PC-9 (cell line): ENCODE results near the gene OTX1. TPM values are rescaled to one million over a fixed set of nuclear protein-coding genes. Genes with fewer than 3 reads are reported as not detected.

ENCODE experiments used
- BruUV-seq: library from RNA; stranded (reverse); fragments of 400-500 nt; replicated peaks from 2 replicates; lab custom pipeline; 2021; lab: Mats Ljungman, UMichigan
- CTCF ChIA-PET: fragments of 300-600 bp; sonication (Branson Sonifier 250); formaldehyde crosslinking; loops from one replicate; lab custom pipeline; 2022; ENCODE audit warnings: antibody characterized with exemption; lab: Charles Lee
- POLR2A ChIA-PET: fragments of 300-600 bp; sonication (Branson Sonifier 250); formaldehyde crosslinking; loops from one replicate; lab custom pipeline; 2022; ENCODE audit warnings: antibody characterized with exemption; ENCODE audit not compliant: unreplicated experiment; lab: Charles Lee
- DNase-seq, 2 experiments: peaks; one replicate each; pipeline versions ENCODE4 v3.0.0 to v3.0.0-alpha.2; 2015 to 2022; ENCODE audit warnings: mixed read lengths in 1 of 2
- H2AFZ ChIP-seq: fragments of 200-600 bp; sonication (generic); 2 replicates; pipeline ENCODE4 v1.8.1; 2017; ENCODE audit warnings: antibody characterized with exemption
- H3F3A ChIP-seq: fragments of 200-600 bp; sonication (generic); 2 replicates; pipeline ENCODE4 v1.8.1; 2017; ENCODE audit warnings: antibody characterized with exemption, mild to moderate bottlenecking, low read depth; ENCODE audit not compliant: insufficient read depth
- H3K27ac ChIP-seq: fragments of 200-600 bp; sonication (generic); 2 replicates; pipeline ENCODE4 v1.6.1; 2016; ENCODE audit warnings: mixed run types
- H3K27me3 ChIP-seq: fragments of 200-600 bp; sonication (generic); 2 replicates; pipeline ENCODE4 v1.6.1; 2016; ENCODE audit warnings: low read depth, mixed run types; ENCODE audit not compliant: insufficient read depth
- H3K36me3 ChIP-seq: fragments of 200-600 bp; sonication (generic); 2 replicates; pipeline ENCODE4 v1.6.1; 2016; ENCODE audit warnings: low read depth, mixed run types
- H3K4me1 ChIP-seq: fragments of 200-600 bp; sonication (generic); replicated peaks from 2 replicates; pipeline ENCODE4 v1.6.1; 2016; ENCODE audit warnings: mixed run types; ENCODE audit not compliant: insufficient read depth
- H3K4me2 ChIP-seq: fragments of 200-600 bp; sonication (generic); 2 replicates; pipeline ENCODE4 v1.6.1; 2017; ENCODE audit warnings: mixed run types
- H3K4me3 ChIP-seq: fragments of 200-600 bp; sonication (generic); 2 replicates; pipeline ENCODE4 v1.6.1; 2016; ENCODE audit warnings: mixed run types
- H3K79me2 ChIP-seq: fragments of 200-600 bp; sonication (generic); 2 replicates; pipeline ENCODE4 v1.6.1; 2017; ENCODE audit warnings: low read depth, mixed run types
- H3K9me2 ChIP-seq: fragments of 200-600 bp; sonication (generic); 2 replicates; pipeline ENCODE4 v1.8.1; 2017; ENCODE audit warnings: mild to moderate bottlenecking; ENCODE audit not compliant: insufficient read depth
- H3K9me3 ChIP-seq: fragments of 200-600 bp; sonication (generic); 2 replicates; pipeline ENCODE4 v1.8.1; 2016; ENCODE audit warnings: low read depth; ENCODE audit not compliant: insufficient read depth
- H4K20me1 ChIP-seq: fragments of 200-600 bp; sonication (generic); 2 replicates; pipeline ENCODE4 v1.8.1; 2017; ENCODE audit not compliant: insufficient read depth
- EZH2 ChIP-seq: fragments of 200-600 bp; sonication (generic); IDR thresholded peaks from 2 replicates; pipeline ENCODE4 v1.8.0; 2017; ENCODE audit warnings: antibody characterized with exemption, low read depth
- intact Hi-C: fragments of 100-400 bp; cut with micrococcal nuclease; formaldehyde crosslinking; loops from one replicate; pipeline ENCODE4 v1.10.0; 2022; ENCODE audit not compliant: unreplicated experiment
- total RNA-seq: library from RNA; stranded (reverse); gene quantifications from 2 replicates; pipeline ENCODE4 v1.2.3, GENCODE V29; 2021
- TF ChIP-seq, protein P1 (sequence below): fragments of 200-600 bp; sonication (generic); conservative IDR thresholded peaks from 2 replicates; pipeline ENCODE4 v1.6.1; 2017; ENCODE audit warnings: mixed run types, antibody characterized with exemption, mild to moderate bottlenecking, moderate library complexity

The OTX1 gene
- total RNA-seq, 1 experiment from 2014 or later = 6.8 TPM

DNA sequence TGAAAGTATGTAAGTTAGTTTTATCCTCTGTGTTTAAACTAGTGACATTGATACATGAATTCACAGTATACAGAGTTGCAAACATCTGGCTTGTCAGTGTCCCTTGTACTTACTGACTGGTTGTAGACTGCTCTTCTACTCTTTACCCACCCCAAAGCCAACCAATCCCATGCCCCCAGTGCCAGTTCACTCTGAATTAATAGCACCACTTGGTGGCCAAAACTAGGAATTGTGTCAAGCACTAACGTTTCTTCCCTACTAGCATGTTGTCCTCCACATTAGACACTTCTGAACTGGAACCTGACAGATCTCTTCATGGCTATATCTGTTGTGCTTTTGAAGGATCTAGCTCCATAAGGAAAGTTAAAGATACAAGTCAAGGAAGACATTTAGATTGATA lies 27.2 kb upstream of the OTX1 start:
- no peak overlapping the region for H3K4me2 ChIP-seq
- H4K20me1 ChIP-seq = no peaks in the 10 kb centered on the region
- H3K36me3 ChIP-seq = no peaks in the 10 kb centered on the region
- no peak overlapping the region for H3K27ac ChIP-seq
- no peaks in the 10 kb centered on the region for H3K4me1 ChIP-seq
- POLR2A ChIA-PET = no interaction called here
- no peak overlapping the region for H3K4me3 ChIP-seq
- DNase-seq = peak in 1 of 2 experiments; percentile 39
- H3K27me3 ChIP-seq = no peaks in the 10 kb centered on the region
- H3K9me2 ChIP-seq = no peaks in the 10 kb centered on the region
- TF ChIP-seq EZH2 = no peak
- TF ChIP-seq, protein P1, sequence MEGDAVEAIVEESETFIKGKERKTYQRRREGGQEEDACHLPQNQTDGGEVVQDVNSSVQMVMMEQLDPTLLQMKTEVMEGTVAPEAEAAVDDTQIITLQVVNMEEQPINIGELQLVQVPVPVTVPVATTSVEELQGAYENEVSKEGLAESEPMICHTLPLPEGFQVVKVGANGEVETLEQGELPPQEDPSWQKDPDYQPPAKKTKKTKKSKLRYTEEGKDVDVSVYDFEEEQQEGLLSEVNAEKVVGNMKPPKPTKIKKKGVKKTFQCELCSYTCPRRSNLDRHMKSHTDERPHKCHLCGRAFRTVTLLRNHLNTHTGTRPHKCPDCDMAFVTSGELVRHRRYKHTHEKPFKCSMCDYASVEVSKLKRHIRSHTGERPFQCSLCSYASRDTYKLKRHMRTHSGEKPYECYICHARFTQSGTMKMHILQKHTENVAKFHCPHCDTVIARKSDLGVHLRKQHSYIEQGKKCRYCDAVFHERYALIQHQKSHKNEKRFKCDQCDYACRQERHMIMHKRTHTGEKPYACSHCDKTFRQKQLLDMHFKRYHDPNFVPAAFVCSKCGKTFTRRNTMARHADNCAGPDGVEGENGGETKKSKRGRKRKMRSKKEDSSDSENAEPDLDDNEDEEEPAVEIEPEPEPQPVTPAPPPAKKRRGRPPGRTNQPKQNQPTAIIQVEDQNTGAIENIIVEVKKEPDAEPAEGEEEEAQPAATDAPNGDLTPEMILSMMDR = peak; percentile 54
- no peaks in the 10 kb centered on the region; the same call in 1 of the 2 replicates for H3F3A ChIP-seq
- CTCF ChIA-PET = interaction anchor here (0.5 kb wide), 1 partner anchor 889 kb away, joined by 3 read pairs; no protein-coding TSS in a partner anchor
- no peaks in the 10 kb centered on the region for H3K9me3 ChIP-seq
- no TSS peak for BruUV-seq
- H3K79me2 ChIP-seq = no peaks in the 10 kb centered on the region
- H2AFZ ChIP-seq = no peak overlapping the region
- intact Hi-C loops = no loop called here

DNA sequence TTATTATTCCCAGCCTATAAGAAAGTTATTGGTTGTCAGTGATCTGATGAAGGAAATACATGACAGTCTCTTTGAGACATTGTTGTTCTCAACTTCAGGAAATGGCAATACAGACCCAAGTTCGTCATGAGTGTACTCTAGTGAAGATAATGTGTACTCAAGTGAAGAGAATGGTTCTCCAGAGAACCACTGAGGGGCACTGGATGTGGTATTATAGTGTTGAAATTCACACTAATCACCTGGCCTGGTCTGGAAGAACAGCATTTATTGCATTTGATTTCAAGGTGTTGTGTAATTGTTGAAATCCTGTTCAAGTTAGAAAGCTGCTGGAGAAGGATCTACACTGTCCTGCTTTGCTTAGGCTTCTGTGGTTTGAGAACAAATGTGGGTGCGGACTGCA lies 23.4 kb upstream of the OTX1 start:
- no peak overlapping the region for H3K4me2 ChIP-seq
- H3K36me3 ChIP-seq = no peaks in the 10 kb centered on the region
- intact Hi-C loops = no loop called here
- TF ChIP-seq EZH2 = no peak
- TF ChIP-seq, protein P1 = no peak
- H3K4me3 ChIP-seq = no peak overlapping the region
- H3K9me3 ChIP-seq = no peaks in the 10 kb centered on the region
- H3K79me2 ChIP-seq = no peaks in the 10 kb centered on the region
- POLR2A ChIA-PET = no interaction called here
- H3K27me3 ChIP-seq = no peaks in the 10 kb centered on the region
- no peaks in the 10 kb centered on the region for H3K9me2 ChIP-seq
- H3K4me1 ChIP-seq = no peaks in the 10 kb centered on the region
- H3K27ac ChIP-seq = no peak overlapping the region
- no peak for DNase-seq
- no peaks in the 10 kb centered on the region; the same call in 1 of the 2 replicates for H3F3A ChIP-seq
- CTCF ChIA-PET = no interaction called here
- no peak overlapping the region for H2AFZ ChIP-seq
- no TSS peak for BruUV-seq
- no peaks in the 10 kb centered on the region for H4K20me1 ChIP-seq

DNA sequence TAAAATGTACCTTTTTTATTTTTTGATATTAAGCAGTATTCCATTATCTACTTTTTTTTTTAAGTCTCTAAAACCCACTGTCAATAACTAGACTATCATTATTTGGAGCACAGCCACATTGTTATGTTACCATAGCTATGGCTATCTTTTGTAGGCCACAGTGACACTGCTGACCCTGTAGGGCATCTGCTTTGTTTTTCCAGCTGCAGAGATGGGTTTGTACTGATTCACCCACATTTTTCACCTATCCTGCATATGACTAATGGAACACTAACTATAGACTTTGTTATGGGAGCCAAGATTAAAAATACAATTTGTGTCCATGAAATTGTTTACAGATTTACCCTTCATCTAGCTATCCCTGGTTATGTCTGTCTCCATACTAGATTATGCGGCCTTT lies 21.6 kb upstream of the OTX1 start:
- H3F3A ChIP-seq = no peaks in the 10 kb centered on the region
- TF ChIP-seq, protein P1 = no peak
- no peak for TF ChIP-seq EZH2
- ChIA-PET POLR2A (interaction anchor here (0.5 to 0.6 kb wide), 2 partner anchors 14 to 136 kb away, joined by 3 to 4 read pairs; no protein-coding TSS in a partner anchor), CTCF (no interaction called here)
- no peaks in the 10 kb centered on the region for H3K9me3 ChIP-seq
- no peaks in the 10 kb centered on the region for H3K79me2 ChIP-seq
- intact Hi-C loops = no loop called here
- DNase-seq = no peak
- no peaks in the 10 kb centered on the region for H3K9me2 ChIP-seq
- no peak overlapping the region for H3K27ac ChIP-seq
- H3K4me3 ChIP-seq = no peak overlapping the region
- no peaks in the 10 kb centered on the region for H3K27me3 ChIP-seq
- BruUV-seq = no TSS peak
- H3K4me2 ChIP-seq = no peak overlapping the region
- H3K4me1 ChIP-seq = no peaks in the 10 kb centered on the region
- H2AFZ ChIP-seq = no peak overlapping the region
- no peaks in the 10 kb centered on the region for H4K20me1 ChIP-seq
- no peaks in the 10 kb centered on the region for H3K36me3 ChIP-seq
